WERI-Rb-1 (cell line): ENCODE measurements around the gene FBXW8.
A peak's percentile ranks its signal among the peaks of the same experiment; 100 is the strongest.

Source experiments
- DNase-seq: peaks from one replicate; pipeline ENCODE4 v3.0.0-alpha.2; 2020
- H3K27ac ChIP-seq: fragments of 250-450 bp; sonication (Bioruptor Pico); 2 replicates; pipeline ENCODE4 v1.5.1; 2020; ENCODE audit warnings: mild to moderate bottlenecking, moderate library complexity
- H3K27me3 ChIP-seq: fragments of 250-450 bp; sonication (Bioruptor Pico); 2 replicates; pipeline ENCODE4 v1.5.1; 2021; ENCODE audit warnings: mild to moderate bottlenecking, low read depth, moderate library complexity; ENCODE audit not compliant: insufficient read depth, severe bottlenecking
- H3K36me3 ChIP-seq: fragments of 250-450 bp; sonication (Bioruptor Pico); 2 replicates; pipeline ENCODE4 v1.5.1; 2020; ENCODE audit warnings: mild to moderate bottlenecking, moderate library complexity
- H3K4me3 ChIP-seq: 2 replicates; pipeline ENCODE4 v1.5.1; 2011; ENCODE audit warnings: low read depth, mild to moderate bottlenecking, control low read depth, low read length
- H3K9me3 ChIP-seq: fragments of 250-450 bp; sonication (Bioruptor Pico); 2 replicates; pipeline ENCODE4 v1.5.1; 2021; ENCODE audit warnings: mild to moderate bottlenecking, moderate library complexity; ENCODE audit not compliant: severe bottlenecking
- CTCF ChIP-seq: IDR thresholded peaks from 2 replicates; pipeline ENCODE4 v1.5.1; 2011; ENCODE audit warnings: low read depth, mild to moderate bottlenecking, control low read depth, inconsistent platforms, low read length

Gene FBXW8

GRCh38 chr12:116916122-116916521 is 5.4 kb downstream of the FBXW8 start:
- Histone ChIP-seq H3K27ac (no peak overlapping the region), H3K9me3 (no peaks in the 10 kb centered on the region), H3K4me3 (no peak overlapping the region), H3K27me3 (no peaks in the 10 kb centered on the region), H3K36me3 (peaks cover 11% of the 10 kb centered on the region)
- no peak for TF ChIP-seq CTCF
- no peak for DNase-seq

- Histone ChIP-seq H3K9me3 (no peaks in the 10 kb centered on the region), H3K4me3 (no peak overlapping the region), H3K27me3 (no peaks in the 10 kb centered on the region), H3K27ac (no peak overlapping the region; the same call in 1 of the 2 replicates), H3K36me3 (peaks cover 11% of the 10 kb centered on the region)
- TF ChIP-seq CTCF: 0 out of 2 replicates have a peak, but pooled peaks have one; percentile 17
- DNase-seq: peak; percentile 38
Observed at GRCh38 chr12:116916714-116917114, 6.0 kb downstream of the FBXW8 start.

DNA sequence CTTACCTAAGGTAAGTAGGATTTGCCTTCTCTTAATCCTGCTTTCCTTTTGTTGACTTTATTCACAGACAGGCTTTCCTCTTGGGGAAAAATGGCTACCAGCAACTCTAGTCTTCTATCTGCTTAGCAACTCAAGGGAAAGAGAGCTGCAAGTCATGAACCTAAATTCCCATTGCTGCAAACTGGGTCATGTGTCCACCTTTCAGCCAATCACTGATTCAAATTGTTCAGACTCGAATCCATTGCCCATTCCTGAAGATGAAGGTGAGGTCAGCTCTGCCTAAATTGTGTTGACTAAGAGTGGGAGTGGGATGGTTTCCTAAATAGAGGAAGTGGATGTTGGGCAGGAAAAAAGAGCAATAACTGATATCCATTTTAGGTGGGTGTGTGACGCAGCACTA is 7.7 kb downstream of the FBXW8 start:
- Histone ChIP-seq H3K9me3 (no peaks in the 10 kb centered on the region), H3K27me3 (no peaks in the 10 kb centered on the region), H3K4me3 (no peak overlapping the region), H3K27ac (peak overlapping the region; percentile 40), H3K36me3 (peaks cover 3% of the 10 kb centered on the region)
- peak; percentile 19 for DNase-seq
- TF ChIP-seq CTCF: no peak

GRCh38 chr12:116919247-116919661 is 8.5 kb downstream of the FBXW8 start:
- H3K27me3 ChIP-seq: no peaks in the 10 kb centered on the region
- peak; percentile 25 for DNase-seq
- no peak overlapping the region for H3K4me3 ChIP-seq
- no peak for TF ChIP-seq CTCF
- H3K9me3 ChIP-seq: no peaks in the 10 kb centered on the region
- no peak overlapping the region for H3K27ac ChIP-seq
- H3K36me3 ChIP-seq: no peaks in the 10 kb centered on the region; the same call in none of the 2 replicates

GRCh38 chr12:116919706-116920485 is 9.1 kb downstream of the FBXW8 start:
- DNase-seq: no peak
- no peak for TF ChIP-seq CTCF
- H3K27ac ChIP-seq: no peak overlapping the region
- H3K36me3 ChIP-seq: no peaks in the 10 kb centered on the region; the same call in none of the 2 replicates
- no peaks in the 10 kb centered on the region for H3K27me3 ChIP-seq
- no peak overlapping the region for H3K4me3 ChIP-seq
- no peaks in the 10 kb centered on the region for H3K9me3 ChIP-seq
